NCI-H524 (cell line): ENCODE data around the gene SLC27A1.
"Not testable (repeated sequence)": the region's sequence is repeated elsewhere in the genome, so short reads cannot be mapped to it uniquely, and the experiment has no call there.

Experiments
- DNase-seq, 2 experiments: peaks; one replicate each; lab custom pipeline; 2025; lab: John Stamatoyannopoulos, UW

The SLC27A1 gene

DNA sequence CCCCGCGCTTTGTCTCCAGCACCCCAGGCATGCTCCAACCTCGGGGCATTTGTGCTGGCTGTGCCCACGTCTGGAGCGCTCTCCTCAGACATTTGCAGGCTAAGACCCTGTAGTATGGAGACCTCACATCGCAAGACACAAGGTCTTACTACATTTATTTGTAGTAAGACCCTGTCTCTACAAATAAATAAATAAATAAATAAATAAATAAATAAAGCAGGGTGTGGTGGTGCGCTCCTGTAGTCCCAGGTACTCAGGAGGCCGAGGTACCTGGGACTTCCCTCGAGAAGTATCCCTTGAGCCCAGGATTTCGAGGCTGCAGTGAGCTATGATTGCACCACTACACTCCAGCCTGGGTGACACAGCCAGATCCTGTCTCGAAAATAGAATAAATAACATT is 14.2 kb upstream of the SLC27A1 start:
- no peak for DNase-seq

DNA sequence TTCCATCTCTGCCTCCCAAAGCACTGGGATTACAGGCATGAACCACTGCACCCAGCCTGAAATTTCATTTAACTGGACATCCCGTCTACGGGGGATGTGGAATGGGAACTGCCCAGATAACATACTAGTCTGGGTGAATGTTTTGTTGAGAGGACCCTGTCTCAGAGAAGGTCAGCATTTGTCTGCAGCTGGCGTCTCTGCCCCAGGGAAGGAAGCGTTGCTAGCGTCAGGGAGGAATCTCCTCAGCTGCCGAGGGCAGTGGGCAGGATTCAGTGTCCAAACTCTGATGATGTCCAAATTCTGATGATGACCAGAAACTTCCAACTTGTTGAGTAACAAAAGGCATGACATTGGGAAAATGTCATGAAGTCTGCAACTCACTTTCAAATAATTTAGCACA is 12.7 kb upstream of the SLC27A1 start:
- DNase-seq: no peak

DNA sequence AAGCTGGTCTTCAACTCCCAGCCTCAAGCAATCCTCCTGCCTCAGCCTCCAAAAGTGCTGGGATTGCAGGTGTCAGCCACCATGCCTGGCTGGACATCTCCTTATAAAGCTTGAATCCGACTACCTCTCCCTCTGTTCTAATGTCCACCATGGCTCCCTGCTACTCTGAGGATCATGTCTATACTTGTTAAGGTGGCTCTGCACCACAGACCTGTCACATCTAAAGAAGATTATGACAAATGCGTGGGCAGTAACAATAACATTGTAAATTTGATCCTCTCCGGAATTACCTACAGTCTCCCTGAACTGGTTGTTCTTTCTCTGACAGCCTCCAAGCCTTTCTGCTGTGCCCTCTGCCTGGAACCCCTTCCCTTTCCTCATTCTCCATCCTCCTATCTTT is 11.4 kb upstream of the SLC27A1 start:
- no peak for DNase-seq

DNA sequence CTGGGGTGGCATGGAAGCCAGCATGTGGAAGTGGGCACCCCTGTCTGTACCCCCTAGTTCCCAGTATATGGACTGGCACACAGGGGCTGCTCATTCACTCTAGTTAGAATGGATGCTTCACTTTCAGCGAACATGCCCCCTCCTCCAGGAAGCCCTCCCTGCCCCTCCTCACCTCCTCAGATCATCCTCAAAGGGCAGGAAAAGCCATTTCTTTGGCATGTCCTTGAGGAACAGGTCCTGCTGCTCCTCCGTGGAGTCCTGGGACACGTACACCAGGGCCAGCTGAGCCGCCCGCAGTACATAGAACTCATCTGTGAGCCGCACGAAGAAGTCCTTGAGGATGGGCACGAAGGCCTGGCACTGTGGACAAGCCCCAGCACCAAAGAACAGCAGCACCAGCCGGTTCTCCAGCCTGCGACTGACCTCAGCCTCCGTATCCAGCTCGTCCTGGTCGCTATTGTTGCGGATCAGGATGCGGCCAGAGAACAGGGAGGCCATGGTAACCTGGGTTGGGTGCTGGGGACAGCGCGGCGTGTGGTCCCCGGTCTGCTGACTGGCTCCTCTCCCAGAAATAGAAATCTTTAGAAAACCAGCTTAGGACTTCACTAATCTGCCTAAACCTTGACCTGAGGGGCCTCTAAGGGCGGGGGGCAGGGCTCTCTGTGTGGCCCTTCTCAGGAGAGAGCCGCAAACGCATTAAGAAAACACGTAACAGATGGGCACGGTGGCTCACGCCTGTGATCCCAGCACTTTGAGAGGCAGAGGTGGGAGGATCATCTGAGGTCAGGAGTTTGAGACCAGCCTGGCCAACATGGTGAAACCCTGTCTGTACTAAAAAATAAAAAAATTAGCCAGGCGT is 9.7 kb upstream of the SLC27A1 start, which contains the start of gene NXNL1:
Gene NXNL1 (minus strand): TSS at position 555 of the 859 bp plus-strand sequence. CDS start 57 bp downstream, at position 498.
- DNase-seq: peak in 1 of 2 experiments; percentile 25

GRCh38 chr19:17466487-17466850 is 3.9 kb upstream of the SLC27A1 start:
- no peak for DNase-seq

DNA sequence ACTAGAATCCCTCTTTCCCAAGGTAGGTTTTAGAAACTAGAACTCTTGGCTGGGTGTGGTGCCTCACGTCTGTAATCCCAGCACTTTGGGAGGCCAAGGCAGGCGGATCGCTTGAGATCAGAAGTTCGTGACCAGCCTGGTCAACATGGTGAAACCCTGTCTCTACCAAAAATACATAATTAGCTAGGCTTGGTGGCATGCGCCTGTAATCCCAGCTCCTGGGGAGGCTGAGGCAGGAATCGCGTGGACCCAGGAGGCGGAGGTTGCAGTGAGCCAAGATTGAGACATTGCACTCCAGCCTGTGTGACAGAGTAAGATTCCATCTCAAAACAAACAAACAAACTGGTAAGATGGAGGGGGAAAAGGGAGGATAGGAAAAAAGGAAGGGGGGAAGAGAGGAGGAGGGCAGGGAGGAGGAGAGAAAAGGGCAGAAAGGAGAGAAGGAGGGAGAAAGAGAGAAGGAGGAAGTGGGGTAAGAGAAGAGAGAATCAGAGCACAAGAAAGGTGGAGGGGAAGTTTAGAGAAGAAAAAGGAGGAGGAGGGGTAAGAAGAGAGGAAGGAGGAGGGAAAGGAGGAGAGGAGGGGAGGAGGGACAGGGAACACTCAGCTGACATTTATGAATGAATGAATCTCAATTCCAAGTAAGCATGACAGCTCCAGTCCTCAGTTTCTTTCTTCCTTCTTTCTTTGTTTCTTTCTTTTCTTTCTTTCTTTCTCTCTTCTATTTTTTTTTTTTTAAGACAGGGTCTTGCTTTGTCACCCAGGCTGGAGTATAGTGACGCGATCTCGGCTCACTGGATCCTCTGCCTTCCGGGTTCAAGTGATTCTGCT is 2.6 kb upstream of the SLC27A1 start:
- DNase-seq: no peak

- no peak for DNase-seq
Observed at GRCh38 chr19:17468302-17469091, 1.8 kb upstream of the SLC27A1 start.

- peak in 1 of 2 experiments; percentile 82 for DNase-seq
Observed at GRCh38 chr19:17469092-17469480, 1.2 kb upstream of the SLC27A1 start.

- DNase-seq: peak; percentile 98 to 99
Observed at GRCh38 chr19:17469481-17470067, 750 bp upstream of the SLC27A1 start.

- peak; percentile 95 to 98 for DNase-seq
Observed at GRCh38 chr19:17471410-17472125, 1.2 kb downstream of the SLC27A1 start.

GRCh38 chr19:17473041-17473440 is 2.7 kb downstream of the SLC27A1 start:
- DNase-seq: peak; percentile 62 to 87

- not testable (repeated sequence) for DNase-seq
Observed at GRCh38 chr19:17475011-17475540, 4.8 kb downstream of the SLC27A1 start.

GRCh38 chr19:17475541-17476115 is 5.3 kb downstream of the SLC27A1 start:
- no peak for DNase-seq

GRCh38 chr19:17479325-17479791 is 9.0 kb downstream of the SLC27A1 start:
- DNase-seq: no peak

DNA sequence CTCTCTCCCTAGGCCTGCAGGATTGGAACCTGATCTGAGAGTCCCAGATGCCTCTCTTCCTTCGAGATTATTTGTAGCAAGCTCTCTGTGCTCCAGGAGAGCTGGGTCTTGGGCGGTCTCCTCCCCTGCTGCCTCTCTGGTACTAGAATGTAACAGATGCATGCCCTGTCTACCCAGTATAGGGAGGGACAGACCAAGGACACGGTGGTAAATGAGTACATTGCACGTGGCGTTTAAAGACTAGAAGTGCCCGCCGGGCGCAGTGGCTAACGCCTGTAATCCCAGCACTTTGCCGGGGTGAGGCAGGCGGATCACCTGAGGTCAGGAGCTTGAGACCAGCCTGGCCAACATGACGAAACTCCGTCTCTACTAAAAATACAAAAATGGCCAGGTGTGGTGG is 11.7 kb downstream of the SLC27A1 start:
- DNase-seq: no peak

DNA sequence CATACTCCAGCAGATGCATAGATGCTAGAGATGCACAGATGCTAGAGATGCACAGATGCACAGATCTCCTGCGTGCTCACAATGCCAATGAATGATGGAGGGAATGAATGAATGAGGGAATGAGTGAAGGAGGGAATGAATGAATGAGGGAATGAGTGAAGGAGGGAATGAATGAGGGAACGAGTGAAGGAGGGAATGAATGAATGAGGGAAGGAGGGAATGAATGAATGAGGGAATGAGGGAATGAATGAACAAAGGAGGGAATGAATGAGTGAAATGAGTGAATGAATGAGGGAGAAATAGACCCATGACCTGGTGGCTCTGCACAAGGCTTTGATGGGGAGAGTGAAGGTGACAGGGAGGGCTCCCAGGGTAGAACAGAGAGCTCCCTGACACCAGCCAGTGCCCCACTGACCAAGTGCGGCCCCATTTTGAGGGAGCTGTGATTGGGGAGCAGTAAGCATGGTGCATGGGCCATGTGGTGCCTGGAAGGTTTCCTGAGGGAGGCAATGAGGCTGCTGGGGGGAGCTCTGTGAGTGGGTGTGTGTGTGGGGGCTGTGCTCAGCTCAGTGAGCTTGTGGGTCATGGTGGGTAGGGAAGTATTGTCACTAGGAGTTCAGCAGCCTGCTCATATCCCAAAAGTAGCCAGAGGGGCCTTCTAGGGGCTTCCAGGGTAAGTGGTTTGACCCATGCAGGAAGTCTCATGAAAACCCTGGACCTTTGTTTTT is 12.7 kb downstream of the SLC27A1 start:
- DNase-seq: no peak

- no peak for DNase-seq
Observed at GRCh38 chr19:17483605-17484002, 13.3 kb downstream of the SLC27A1 start.

GRCh38 chr19:17484520-17485185 is 14.3 kb downstream of the SLC27A1 start:
- DNase-seq: no peak
